T follicular helper cell (primary cell): ENCODE data around the gene FAM162A.
A peak's percentile ranks its signal among the peaks of the same experiment; 100 is the strongest.
"Not testable (repeated sequence)": the region's sequence is repeated elsewhere in the genome, so short reads cannot be mapped to it uniquely, and the experiment has no call there.

Experiments
- DNase-seq: peaks from one replicate; pipeline ENCODE4 v3.0.0-alpha.2; 2020; ENCODE audit warnings: low read depth
- total RNA-seq, 2 experiments: gene quantifications; one replicate each; lab custom pipeline; 2026; lab: John Stamatoyannopoulos, UW

FAM162A gene
- total RNA-seq = 30.1 to 53.5 reads per million in 2 experiments

- peak; percentile 89 for DNase-seq
Observed at GRCh38 chr3:122383771-122384697, at the start of gene FAM162A. TSS of gene FAM162A (plus strand) at chr3:122384182. CDS start at chr3:122384266, 84 bp downstream.

DNA sequence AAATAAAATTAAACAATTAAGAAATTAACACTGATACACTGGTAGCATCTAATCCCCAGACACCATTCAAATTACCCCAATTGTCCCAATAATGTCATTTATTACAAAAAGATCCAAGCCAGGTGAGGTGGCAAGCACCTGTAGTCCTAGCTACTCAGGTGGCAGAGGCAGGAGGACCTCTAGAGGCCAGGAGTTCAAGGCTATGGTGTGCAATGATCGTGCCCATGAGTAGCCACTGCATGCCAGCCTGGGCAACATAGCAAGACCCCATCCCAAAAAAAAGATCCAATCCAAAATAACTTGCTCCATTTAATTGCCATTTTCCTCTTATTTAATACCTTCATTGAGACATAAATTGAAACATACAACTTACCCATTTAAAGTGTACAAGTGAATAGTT lies 41.2 kb upstream of the FAM162A start:
- DNase-seq = no peak

GRCh38 chr3:122343654-122344053 lies 40.3 kb upstream of the FAM162A start:
- DNase-seq = no peak

DNA sequence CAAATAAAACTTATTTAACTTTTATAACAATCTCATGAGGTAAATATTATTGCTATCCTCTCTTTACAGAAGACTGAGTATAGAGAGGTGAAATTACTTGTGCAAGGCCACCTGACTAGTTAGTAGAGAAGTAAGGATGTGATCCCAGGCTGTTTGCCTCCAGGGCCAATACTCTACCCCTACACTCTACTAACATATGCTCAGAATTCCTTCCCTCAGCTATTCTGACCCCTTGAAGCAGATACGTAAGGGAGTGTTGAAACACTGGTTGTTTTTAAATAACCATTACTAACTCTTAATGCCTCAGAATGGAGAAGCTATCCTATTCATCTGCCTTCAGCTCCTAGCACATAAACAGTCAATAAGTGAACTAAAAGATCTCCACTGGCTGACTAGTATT lies 34.8 kb upstream of the FAM162A start:
- no peak for DNase-seq

GRCh38 chr3:122350814-122351418 lies 33.1 kb upstream of the FAM162A start:
- no peak for DNase-seq

DNA sequence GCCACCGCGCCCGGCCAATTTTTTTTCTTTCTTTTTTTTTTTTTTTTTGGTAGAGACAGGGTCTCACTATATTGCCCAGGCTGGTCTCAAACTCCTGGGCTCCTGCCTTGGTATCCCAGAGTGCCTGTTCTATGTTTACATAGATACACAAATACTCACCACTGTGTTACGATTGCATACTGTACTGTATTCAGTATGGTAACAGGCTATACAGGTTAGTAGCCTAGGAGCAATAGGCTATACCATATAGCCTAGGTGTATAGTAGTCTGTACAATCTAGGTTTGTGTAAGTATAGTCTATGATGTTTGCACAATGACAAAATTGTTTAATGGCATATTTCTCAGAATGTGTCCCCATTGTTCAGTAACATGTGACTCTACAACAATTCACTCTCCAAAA lies 32.4 kb upstream of the FAM162A start:
- DNase-seq = no peak

DNA sequence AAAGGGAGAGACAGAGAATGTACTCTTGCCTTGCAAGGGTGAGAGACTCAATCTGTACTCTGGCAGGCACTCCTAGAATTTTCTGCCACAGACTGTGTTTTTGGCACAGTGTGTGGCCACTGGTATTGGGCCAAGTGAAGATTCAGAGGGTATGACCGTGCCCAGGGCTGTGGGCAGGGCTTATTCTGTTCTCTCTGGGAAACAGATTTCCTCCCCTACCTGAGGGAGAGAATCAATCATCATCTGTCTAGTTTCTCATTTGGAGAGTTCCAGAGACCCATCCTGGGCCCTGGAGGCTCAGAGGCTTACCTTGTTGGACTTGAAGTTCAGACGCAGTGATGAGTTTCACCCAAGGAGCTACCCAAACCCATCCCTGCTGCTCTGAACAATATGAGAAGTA lies 30.8 kb upstream of the FAM162A start:
- DNase-seq = no peak

GRCh38 chr3:122353893-122354401 lies 30.0 kb upstream of the FAM162A start:
- no peak for DNase-seq

GRCh38 chr3:122355612-122356011 lies 28.4 kb upstream of the FAM162A start:
- no peak for DNase-seq

- DNase-seq = no peak
Observed at GRCh38 chr3:122356402-122356801, 27.6 kb upstream of the FAM162A start.

DNA sequence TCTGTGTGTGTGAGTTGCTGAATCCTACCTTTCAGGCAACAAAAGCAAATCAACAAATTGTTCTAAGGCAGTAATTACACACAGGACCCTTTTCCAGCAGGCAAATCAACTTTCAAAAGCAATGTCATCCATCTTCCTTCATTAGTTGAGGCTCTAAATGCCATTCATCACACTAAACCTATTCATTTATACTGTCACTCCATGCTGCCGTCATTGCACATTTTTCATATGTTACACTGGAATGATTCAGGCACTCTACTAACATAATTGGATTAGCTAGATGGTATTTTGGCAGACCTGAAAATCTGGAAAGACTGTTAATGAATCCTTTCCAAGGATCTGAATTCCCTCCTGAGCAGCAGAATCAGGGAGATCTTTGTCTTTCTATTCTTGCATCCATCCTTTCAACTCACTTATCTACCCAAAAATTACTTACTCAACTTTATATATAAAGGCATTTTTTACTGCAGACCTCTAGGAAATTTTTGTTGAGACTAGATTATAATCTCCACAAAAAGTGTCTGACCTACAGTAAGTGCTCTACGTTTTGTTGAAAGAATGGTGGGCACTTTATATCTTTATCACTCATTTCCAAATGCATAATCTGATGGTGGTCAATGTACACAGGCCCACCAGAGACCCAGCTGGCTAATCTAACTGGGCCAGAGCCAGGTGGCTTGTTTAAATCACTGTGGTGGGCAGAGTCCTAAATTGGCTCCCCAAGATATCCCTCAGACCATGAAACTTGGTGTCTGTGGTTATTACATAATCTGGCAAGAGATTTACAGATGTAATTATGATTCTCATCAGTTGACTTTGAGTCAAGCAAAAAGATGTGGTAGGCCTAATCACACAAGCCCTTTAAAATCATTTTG lies 25.9 kb upstream of the FAM162A start:
- no peak for DNase-seq

DNA sequence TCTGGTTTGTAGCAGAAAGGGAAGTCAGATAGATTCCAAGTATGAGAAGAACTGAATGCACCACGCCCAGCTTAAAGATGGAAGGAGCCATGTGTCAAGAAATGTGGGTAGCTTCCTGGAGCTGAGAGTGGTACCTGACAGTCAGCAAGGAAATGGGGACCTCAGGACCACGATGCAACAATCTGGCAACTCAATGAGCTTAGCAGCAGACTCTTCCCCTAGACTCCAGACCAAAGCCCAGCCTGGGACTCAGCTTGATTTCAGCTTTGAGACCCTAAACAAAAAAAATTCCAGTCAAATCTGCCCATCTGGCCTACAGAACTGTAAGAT lies 25.3 kb upstream of the FAM162A start:
- no peak for DNase-seq

DNA sequence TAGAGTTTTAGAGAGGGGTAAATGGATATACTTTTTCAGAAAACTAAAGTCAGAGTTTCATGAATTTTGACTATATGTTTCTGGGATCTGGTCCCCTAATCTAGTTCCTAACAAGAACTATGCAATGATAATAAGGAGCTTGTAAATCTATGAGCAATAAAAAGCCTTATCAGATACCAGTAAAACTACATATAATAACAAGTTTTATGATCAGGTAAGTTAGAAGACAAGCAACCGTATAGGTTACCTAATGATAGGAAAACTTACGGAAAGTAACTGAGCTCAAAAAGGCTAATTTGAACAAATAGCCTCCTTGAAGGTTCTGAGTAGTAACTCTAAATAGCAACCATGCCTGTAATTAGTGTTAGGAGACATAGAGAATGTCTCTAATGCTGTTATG lies 22.0 kb upstream of the FAM162A start:
- no peak for DNase-seq

GRCh38 chr3:122364490-122364889 lies 19.5 kb upstream of the FAM162A start:
- DNase-seq = no peak

- no peak for DNase-seq
Observed at GRCh38 chr3:122365073-122365472, 18.9 kb upstream of the FAM162A start.

DNA sequence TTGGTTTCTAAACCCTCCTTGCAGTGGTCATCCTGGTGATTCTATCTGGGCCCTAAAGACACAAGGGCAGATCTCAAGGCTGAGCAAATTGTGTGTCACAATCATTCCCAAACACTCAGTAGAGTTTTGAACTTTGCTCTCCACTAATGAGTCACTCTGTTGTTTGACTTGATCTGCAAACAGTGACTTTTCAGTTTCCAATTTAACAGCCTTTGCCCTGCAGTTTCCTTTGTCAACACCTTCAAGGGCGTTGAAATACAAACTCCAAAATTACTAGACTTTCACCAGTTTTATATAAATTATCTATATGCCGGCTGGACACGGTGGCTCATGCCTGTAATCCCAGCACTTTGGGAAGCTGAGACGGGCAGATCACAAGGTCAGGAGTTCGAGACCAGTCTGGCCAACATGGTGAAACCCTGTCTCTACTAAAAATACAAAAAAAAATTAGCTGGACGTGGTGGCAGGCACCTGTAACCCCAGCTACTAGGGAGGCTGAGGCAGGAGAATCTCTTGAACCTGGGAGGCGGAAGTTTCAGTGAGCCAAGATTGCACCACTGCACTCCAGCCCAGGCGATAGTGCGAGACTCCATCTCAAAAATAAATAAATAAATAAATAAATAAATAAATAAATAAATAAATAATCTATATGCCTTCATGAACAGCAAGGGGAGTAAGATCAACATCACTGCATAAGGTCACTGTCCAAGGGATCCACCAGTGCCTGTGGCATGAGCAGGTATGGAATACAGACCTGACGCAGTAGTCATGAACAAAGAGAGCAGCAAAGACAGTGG lies 18.2 kb upstream of the FAM162A start:
- DNase-seq = not testable (repeated sequence)

DNA sequence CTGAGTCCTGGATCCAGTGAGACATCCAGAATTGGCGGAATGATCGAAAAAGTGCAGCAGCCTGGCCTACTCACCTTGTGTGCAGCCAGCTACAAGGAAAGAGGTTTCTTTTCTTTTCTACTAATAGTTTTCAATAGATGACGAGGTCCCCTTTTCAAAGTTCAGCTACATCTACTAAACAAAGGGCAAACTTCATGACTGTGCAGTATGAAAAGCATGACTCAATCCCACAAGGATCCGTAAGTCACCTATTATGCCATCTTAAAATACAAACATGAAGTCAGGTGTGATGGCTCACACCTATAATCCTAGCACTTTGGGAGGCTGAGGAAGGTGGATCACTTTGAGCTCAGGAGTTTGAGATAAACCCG lies 17.6 kb upstream of the FAM162A start:
- DNase-seq = no peak

DNA sequence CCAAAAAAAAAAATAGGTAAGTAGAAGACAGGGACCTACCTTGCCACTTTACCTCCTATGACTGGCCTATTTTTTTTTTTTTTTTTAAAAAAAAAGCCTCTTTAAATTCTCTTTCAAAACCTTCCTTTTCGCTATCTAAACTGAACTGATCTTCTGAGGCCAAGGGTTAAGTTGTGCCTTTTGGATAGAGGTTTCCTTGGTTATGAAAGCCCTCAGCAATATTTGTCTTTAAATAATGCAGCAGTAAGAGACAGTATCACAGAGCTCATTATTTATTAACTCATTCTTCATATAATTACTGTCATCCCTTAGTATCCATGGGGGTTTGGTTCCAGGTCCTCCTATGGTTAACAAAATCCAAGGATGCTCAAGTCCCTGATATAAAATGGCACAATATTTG lies 9.9 kb upstream of the FAM162A start:
- DNase-seq = no peak

DNA sequence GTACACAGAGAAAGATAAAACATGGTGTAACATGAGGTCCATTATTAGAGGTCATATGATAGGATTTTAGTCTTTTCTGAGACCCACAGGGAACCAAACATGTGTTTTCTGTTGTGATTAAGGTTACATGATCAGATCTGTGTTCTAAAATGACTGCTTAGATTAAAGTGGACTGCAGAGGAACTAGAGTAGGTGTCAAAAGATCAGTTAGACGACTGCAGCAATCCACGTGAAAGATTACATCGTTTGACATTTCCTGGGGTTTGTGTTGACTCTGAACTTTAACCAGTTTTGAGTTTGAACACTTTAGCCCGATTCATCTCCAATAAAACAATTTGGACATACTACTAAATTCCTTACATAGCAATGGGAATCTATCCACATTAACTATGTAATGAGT lies 6.0 kb upstream of the FAM162A start:
- no peak for DNase-seq

DNA sequence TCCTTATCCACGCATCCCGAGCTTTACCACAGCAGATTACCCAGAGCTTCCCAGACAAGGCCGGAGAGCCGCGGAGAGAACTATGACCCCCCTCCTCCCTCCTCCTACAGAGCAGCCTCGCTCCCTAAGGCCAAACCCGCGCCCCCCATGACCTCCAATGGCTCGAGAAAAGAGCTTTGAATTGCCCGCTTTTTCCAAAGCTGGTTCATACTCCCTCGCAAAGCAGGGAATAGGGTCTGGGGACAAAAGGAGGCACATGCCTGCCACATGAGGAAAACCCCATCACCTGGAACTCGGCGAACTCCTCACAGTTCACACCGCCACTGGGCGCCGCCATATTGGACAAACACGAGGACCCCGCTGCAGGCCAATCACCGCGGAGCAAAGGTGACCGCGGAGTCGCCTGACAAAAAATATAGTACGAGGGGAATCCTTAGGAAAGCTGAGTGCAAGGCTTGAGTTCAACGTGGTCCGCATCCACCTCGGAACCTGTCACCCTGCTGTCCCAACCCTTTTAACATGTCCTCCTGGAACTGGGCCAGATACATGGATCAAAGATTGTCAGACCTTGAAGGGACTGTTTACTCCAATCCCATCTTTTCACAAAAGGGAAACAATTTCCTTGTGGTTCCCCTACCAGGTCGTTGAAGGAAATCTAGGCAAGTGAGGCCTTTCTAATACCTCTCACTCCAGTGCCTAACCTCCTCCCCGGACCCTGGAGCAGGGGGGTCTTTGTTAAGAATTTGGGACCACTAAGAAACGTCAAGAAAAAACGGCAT lies 905 bp upstream of the FAM162A start, which contains the start of gene MIX23:
MIX23 (minus strand) TSS at position 344 of the 779 bp plus-strand sequence; CDS start at position 337, 7 bp downstream.
- DNase-seq = peak; percentile 79

DNA sequence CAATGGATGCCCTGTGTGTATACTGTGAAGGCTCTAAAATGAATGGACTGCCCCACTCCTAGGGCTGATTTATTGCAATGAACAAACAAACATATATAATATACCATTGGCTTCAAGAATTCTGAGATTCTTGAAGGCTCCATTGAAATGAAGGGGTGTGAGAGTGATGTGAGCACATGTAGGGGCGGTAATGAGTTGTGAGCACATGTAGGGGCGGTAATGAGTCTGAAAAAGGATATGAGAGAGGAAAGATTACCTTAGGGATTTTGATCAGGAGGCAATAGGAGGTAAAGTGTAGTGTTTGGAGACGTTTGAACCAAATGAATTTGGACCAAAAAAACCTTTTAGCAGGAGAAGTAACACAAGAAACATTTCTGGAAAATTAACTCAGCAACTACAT lies 3.7 kb downstream of the FAM162A start:
- DNase-seq = no peak
